Spleen (tissue), 7 donors: ENCODE results near the gene SLCO2B1.

Experiments
- CTCF ChIP-seq, 11 experiments: fragments of 200-600 bp in 7 of 11; fragments of 450-650 bp in 4 of 11; sonication (generic) in 4 of 11; IDR thresholded peaks in 8 of 11; conservative IDR thresholded peaks in 3 of 11; 1 replicate in 7 of 11; 2 replicates in 4 of 11; pipeline versions ENCODE4 v1.4.0 to v1.8.0; 2016 to 2021; ENCODE audit warnings: antibody characterized with exemption in 11 of 11, inconsistent platforms in 4 of 11, mild to moderate bottlenecking in 1 of 11
- POLR2A ChIP-seq, 3 donors: fragments of 450-650 bp; IDR thresholded peaks; one replicate each; pipeline ENCODE4 v1.5.1; 2017; ENCODE audit warnings: antibody characterized with exemption in 3 of 3, mild to moderate bottlenecking in 1 of 3
- POLR2AphosphoS5 ChIP-seq, 3 donors: sonication (generic); formaldehyde crosslinking; IDR thresholded peaks; one replicate each; pipeline ENCODE4 v1.5.1; 2017; ENCODE audit warnings: antibody characterized with exemption in 3 of 3
- donor health status: DM: no; HTN: no; CAD: no; lungs with moderate emphysema.
- donor health status: DM: no; HTN: no; CAD: no.
- donor health status: DM: no; HTN: no; CAD: no.

DNA sequence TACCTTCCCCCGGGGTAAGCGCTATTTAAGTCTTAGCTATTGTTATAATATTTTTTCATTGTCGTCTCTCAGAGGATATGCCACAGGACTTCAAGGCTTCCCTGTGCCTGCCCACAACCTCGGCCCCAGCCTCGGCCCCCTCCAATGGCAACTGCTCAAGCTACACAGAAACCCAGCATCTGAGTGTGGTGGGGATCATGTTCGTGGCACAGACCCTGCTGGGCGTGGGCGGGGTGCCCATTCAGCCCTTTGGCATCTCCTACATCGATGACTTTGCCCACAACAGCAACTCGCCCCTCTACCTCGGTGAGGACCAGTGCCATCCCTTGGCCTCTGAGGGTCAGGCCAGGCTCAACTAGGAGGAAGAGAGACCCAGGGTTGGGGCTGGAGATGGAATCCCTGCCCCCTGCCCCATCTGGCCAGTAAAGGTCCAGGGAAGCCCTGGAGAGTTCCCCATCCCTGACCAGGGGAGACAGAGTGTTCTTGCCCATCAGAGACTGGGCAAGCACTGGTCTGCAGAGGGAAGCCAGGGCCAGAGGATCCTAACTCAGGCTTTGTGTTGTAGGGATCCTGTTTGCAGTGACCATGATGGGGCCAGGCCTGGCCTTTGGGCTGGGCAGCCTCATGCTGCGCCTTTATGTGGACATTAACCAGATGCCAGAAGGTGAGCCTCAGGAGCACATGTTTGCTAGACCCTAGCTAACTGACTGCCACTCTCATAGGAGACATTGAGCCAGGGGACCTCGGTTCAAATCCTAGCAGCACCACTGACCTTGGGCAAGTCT, 18.4 kb downstream of the SLCO2B1 start:
- no peak for TF ChIP-seq CTCF (IDR thresholded peaks at IDR 0.05 in 8 of 11, conservative IDR thresholded peaks at IDR 0.05 in 3 of 11)
- TF ChIP-seq POLR2A (IDR thresholded peaks at IDR 0.05): no peak
- peak in 1 of 3 donors; percentile 18 for TF ChIP-seq POLR2AphosphoS5 (IDR thresholded peaks at IDR 0.05)
